GM04503 (cell line): ENCODE data around the gene E4F1.
A peak's percentile ranks its signal among the peaks of the same experiment; 100 is the strongest.
"Not testable (repeated sequence)": the region's sequence is repeated elsewhere in the genome, so short reads cannot be mapped to it uniquely, and the experiment has no call there.

Experiments
- DNase-seq: peaks from one replicate; pipeline ENCODE4 v3.0.0-alpha.2; 2012; ENCODE audit warnings: low read depth

E4F1 gene

GRCh38 chr16:2231016-2231931 lies 7.9 kb downstream of the E4F1 start:
- peak; percentile 27 for DNase-seq

- DNase-seq = no peak
Observed at GRCh38 chr16:2232094-2232990, 9.0 kb downstream of the E4F1 start.

GRCh38 chr16:2233046-2233775 lies 9.8 kb downstream of the E4F1 start:
- DNase-seq = no peak

- DNase-seq = no peak
Observed at GRCh38 chr16:2233872-2234812, 10.8 kb downstream of the E4F1 start.

DNA sequence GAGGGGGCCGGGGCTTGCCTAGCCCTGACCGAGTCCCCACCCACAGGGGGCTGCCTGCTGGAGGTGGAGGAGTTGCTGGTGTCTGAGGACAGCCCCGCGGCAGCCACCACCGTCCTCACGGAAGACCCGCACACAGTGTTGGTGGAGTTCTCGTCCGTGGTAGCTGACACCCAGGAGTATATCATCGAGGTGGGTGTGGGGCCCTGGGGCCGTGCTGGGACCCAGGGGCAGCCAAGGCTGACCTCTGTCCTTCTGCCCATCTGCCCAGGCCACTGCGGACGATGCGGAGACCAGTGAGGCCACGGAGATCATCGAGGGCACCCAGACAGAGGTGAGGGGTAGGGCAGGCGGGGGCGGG lies 11.4 kb downstream of the E4F1 start:
- DNase-seq = no peak

- DNase-seq = no peak
Observed at GRCh38 chr16:2235234-2235651, 11.9 kb downstream of the E4F1 start.

DNA sequence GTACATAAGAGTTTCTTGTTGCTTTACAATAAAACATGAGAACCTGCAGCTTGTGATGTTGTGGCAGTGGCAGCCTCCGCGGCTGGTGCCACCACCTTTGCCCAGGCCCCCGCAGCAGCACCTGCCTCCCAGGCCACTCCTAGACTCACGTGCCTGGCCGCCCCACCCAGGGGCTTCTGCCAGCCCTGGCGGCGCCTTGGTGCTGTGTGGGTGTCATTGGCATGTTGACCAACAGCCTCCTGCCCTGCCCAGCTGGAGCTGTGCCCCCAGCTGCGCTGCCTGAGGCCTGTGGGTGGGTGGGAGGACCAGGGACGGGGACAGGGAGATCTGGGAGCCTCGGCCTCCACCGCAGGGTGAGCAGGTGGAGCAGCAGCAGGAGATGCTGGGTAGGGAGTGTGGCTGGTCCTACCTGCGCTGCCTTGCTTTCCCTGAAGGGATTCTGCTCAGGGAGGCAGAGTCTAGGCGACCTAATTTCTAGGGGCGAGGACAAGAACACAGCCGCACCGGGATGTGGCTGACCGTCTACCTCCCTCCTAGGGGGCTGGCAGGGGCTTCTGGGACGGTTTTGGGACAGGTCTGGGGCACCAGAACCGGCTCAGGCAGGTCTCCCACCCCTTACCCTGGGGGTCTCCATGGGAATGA lies 12.4 kb downstream of the E4F1 start:
- no peak for DNase-seq

DNA sequence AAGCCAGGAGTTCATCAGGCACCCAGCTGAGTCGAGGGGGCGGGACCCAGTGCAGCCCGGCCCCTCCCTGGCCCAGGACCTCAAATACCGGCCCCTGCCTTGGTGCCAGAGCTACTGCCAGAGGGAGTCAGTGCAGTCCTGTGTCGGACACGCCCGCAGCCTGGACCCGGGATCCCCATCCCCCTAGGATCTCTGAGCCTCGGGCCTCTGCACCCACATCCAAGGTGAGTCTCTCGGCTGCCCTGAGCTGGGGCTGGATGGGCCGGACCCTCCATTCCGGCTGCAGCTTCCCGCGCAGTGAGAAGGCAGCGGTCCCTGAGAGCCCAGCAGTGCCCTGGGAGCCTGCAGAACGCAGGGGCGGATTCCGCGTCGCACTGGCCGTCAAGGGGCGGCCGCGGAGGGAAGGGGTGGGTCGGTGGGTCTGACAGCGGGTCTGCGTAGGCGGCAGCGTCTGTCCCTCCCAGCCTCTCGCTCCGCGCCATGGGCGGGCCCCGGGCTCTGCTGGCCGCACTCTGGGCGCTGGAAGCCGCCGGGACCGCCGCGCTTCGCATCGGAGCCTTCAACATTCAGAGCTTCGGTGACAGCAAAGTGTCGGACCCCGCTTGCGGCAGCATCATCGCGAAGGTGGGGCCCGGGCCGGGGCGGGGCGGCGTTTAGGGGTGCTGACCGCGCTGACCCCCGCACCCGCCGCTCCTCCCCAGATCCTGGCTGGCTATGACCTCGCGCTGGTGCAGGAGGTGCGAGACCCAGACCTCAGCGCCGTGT lies 13.1 kb downstream of the E4F1 start, which contains the start of gene DNASE1L2:
Gene DNASE1L2, plus strand, starts transcription at position 108 of the 765 bp plus-strand sequence. Its CDS starts 373 bp downstream, at position 481.
- no peak for DNase-seq

DNA sequence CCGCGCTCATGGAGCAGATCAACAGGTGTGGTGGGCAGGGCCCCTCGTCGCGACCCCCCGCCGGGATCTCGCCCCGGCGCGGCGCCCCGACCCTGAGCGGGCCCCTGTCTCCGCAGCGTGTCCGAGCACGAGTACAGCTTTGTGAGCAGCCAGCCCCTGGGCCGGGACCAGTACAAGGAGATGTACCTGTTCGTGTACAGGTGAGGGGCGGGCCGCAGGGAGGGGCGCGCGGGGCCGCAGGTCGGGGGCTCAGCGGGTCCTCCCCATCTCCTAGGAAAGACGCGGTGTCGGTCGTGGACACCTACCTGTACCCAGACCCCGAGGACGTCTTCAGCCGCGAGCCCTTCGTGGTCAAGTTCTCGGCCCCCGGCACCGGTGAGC lies 13.7 kb downstream of the E4F1 start:
- no peak for DNase-seq

- DNase-seq = no peak
Observed at GRCh38 chr16:2237493-2238149, 14.2 kb downstream of the E4F1 start.

- DNase-seq = no peak
Observed at GRCh38 chr16:2238150-2238837, 14.9 kb downstream of the E4F1 start.

- DNase-seq = no peak
Observed at GRCh38 chr16:2238838-2239675, 15.7 kb downstream of the E4F1 start.

GRCh38 chr16:2240331-2240730 lies 16.9 kb downstream of the E4F1 start:
- DNase-seq = not testable (repeated sequence)

DNA sequence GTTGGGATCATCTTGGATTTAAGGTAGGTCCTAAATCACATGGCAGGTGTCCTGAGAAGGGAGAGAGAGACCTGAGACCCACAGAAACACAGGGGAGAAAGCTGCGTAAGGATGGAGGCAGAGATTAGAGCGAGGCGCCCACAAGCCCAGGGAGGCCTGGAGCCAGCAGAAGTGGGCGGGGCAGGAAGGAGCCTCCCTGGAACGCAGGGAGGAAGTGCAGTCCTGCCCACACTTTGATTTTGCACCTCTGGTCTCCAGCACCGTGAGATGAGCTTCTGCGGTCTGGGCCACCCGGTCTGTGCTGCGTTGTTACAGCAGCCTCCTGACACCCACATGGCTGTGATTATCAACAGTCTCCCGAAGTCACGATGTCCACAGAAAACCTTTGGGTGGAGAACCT lies 19.2 kb downstream of the E4F1 start:
- DNase-seq = no peak

DNA sequence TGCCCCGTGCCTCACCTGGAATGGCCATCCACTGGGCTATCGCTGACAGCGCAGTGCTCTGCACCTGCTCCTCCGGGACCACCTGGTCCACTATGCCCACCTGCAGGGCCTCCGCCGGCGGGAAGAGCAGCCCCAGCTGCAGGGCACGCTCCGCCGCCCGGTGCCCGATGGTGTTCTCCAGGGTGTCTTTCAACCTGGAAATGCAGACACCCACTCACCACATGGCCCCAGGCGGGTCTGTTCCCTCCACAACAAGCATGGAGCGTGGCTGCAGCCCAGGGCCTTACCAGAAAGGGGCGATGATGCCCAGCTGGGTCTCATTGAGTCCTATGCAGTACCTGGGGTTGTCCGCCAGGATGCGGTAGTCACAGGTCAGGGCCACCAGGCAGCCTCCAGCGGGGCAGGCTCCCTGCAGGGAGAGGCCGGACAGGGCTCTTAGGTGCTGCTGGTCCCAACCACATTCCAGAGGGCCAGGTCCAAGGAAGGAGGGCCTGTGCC lies 19.7 kb downstream of the E4F1 start:
- DNase-seq = no peak

DNA sequence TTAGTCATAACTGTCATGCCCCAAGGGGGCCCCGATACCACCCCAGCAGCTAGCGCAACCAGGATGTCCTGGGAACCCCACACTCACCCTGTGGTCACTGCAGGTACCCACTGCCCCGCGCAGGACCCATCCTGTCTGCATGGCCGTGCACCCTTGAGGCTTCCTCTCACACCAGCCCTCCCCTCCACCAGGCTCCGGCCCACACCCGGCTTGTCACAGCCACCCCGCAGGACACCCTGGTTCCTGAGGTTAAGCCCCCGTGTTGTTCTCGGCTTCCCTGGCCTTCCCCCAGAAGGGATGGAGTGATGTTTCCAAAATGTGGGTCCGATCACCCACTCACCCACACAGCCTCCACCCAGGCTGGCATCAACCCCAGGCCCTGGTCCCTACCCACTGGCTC lies 20.4 kb downstream of the E4F1 start:
- DNase-seq = no peak

- no peak for DNase-seq
Observed at GRCh38 chr16:2244301-2244700, 20.9 kb downstream of the E4F1 start.
